HG03175 (cell line): ENCODE data around the gene STK26.
"Not testable (repeated sequence)": the region's sequence is repeated elsewhere in the genome, so short reads cannot be mapped to it uniquely, and the experiment has no call there.

Source experiments
- ATAC-seq: cut with Tn5 transposase; IDR thresholded peaks from one replicate; pipeline ENCODE4 v1.9.1; 2021; ENCODE audit warnings: mild to moderate bottlenecking, moderate library complexity; ENCODE audit not compliant: unreplicated experiment

STK26 gene

GRCh38 chrX:132034648-132035047, 11.5 kb downstream of the STK26 start:
- no peak for ATAC-seq

- ATAC-seq: no peak
Measured at GRCh38 chrX:132037479-132037993, 14.4 kb downstream of the STK26 start.

- no peak for ATAC-seq
Measured at GRCh38 chrX:132040066-132040465, 17.0 kb downstream of the STK26 start.

- no peak for ATAC-seq
Measured at GRCh38 chrX:132041015-132041414, 17.9 kb downstream of the STK26 start.

GRCh38 chrX:132043977-132044376, 20.9 kb downstream of the STK26 start:
- ATAC-seq: no peak

GRCh38 chrX:132044953-132045352, 21.9 kb downstream of the STK26 start:
- no peak for ATAC-seq

- ATAC-seq: no peak
Measured at GRCh38 chrX:132045456-132045855, 22.4 kb downstream of the STK26 start.

GRCh38 chrX:132046533-132046932, 23.4 kb downstream of the STK26 start:
- no peak for ATAC-seq

GRCh38 chrX:132051778-132052177, 28.7 kb downstream of the STK26 start:
- ATAC-seq: not testable (repeated sequence)

- no peak for ATAC-seq
Measured at GRCh38 chrX:132058050-132058449, 34.9 kb downstream of the STK26 start.

GRCh38 chrX:132058975-132059374, 35.9 kb downstream of the STK26 start:
- no peak for ATAC-seq

GRCh38 chrX:132059973-132060540, 37.0 kb downstream of the STK26 start:
- no peak for ATAC-seq

- no peak for ATAC-seq
Measured at GRCh38 chrX:132063334-132063733, 40.2 kb downstream of the STK26 start.

GRCh38 chrX:132063862-132064261, 40.8 kb downstream of the STK26 start:
- ATAC-seq: no peak

GRCh38 chrX:132068405-132068804, 45.3 kb downstream of the STK26 start:
- ATAC-seq: no peak

GRCh38 chrX:132071254-132071653, 48.2 kb downstream of the STK26 start:
- ATAC-seq: no peak

- no peak for ATAC-seq
Measured at GRCh38 chrX:132077414-132077813, 54.3 kb downstream of the STK26 start.

GRCh38 chrX:132077912-132078311, 54.8 kb downstream of the STK26 start:
- ATAC-seq: no peak

- no peak for ATAC-seq
Measured at GRCh38 chrX:132085786-132086185, 62.7 kb downstream of the STK26 start.

GRCh38 chrX:132086672-132087071, 63.6 kb downstream of the STK26 start:
- no peak for ATAC-seq

GRCh38 chrX:132088864-132089263, 65.8 kb downstream of the STK26 start:
- ATAC-seq: no peak

- no peak for ATAC-seq
Measured at GRCh38 chrX:132090403-132091159, 67.5 kb downstream of the STK26 start.
